IMR-90 (cell line): ENCODE results near the gene PCDHA8. TPM values are rescaled to one million over a fixed set of nuclear protein-coding genes. Genes with fewer than 3 reads are reported as not detected.
"Not testable (repeated sequence)": the region's sequence is repeated elsewhere in the genome, so short reads cannot be mapped to it uniquely, and the experiment has no call there.

ENCODE experiments used
- ATAC-seq: fragments of 200-7000 bp; cut with Tn5 transposase; 2 replicates; pipeline ENCODE4 v1.9.1; 2020; ENCODE audit warnings: low read depth, mild to moderate bottlenecking, moderate library complexity
- BruUV-seq: library from RNA; stranded (reverse); fragments of 400-500 nt; replicated peaks from 2 replicates; lab custom pipeline; 2021; lab: Mats Ljungman, UMichigan
- CTCF ChIA-PET: fragments of 300-600 bp; formaldehyde crosslinking; extraction: SDS; loops from one replicate; lab custom pipeline; 2021; ENCODE audit warnings: antibody characterized with exemption; lab: Yijun Ruan, JAX
- POLR2A ChIA-PET: fragments of 300-600 bp; sonication (Branson Sonifier 250); formaldehyde crosslinking; loops from one replicate; lab custom pipeline; 2022; ENCODE audit warnings: antibody characterized with exemption; ENCODE audit not compliant: unreplicated experiment; lab: Charles Lee
- DNase-seq: peaks from one replicate; pipeline ENCODE4 v3.0.0; 2013
- H2AFZ ChIP-seq: replicated peaks from 2 replicates; pipeline ENCODE3; 2013; ENCODE audit warnings: low read length, mild to moderate bottlenecking; ENCODE audit not compliant: poor library complexity
- H2AK5ac ChIP-seq: 2 replicates; pipeline ENCODE4 v1.6.1; 2013; ENCODE audit warnings: low read depth, low read length, inconsistent platforms
- H2AK9ac ChIP-seq: replicated peaks from 2 replicates; pipeline ENCODE3; 2013; ENCODE audit warnings: mild to moderate bottlenecking, low read depth, low read length, moderate library complexity; ENCODE audit not compliant: poor library complexity
- H2BK120ac ChIP-seq: 2 replicates; pipeline ENCODE4 v1.6.1; 2013; ENCODE audit warnings: low read depth, low read length, inconsistent platforms
- H2BK15ac ChIP-seq: 3 replicates; pipeline ENCODE4 v1.6.1; 2013; ENCODE audit warnings: low read depth, low read length, inconsistent platforms
- H2BK20ac ChIP-seq: 2 replicates; pipeline ENCODE4 v1.6.1; 2013; ENCODE audit warnings: low read depth, mild to moderate bottlenecking, inconsistent platforms, low read length, moderate library complexity
- H2BK5ac ChIP-seq: 2 replicates; pipeline ENCODE4 v1.6.1; 2013; ENCODE audit warnings: mild to moderate bottlenecking, low read depth, low read length, inconsistent platforms; ENCODE audit not compliant: poor library complexity, severe bottlenecking
- H3K14ac ChIP-seq: replicated peaks from 2 replicates; pipeline ENCODE4 v1.6.1; 2013; ENCODE audit warnings: low read depth, low read length, inconsistent platforms
- H3K18ac ChIP-seq: 2 replicates; pipeline ENCODE4 v1.6.1; 2013; ENCODE audit warnings: low read depth, low read length, control low read depth
- H3K23ac ChIP-seq: 2 replicates; pipeline ENCODE4 v1.6.1; 2013; ENCODE audit warnings: low read depth, low read length, inconsistent platforms
- H3K27ac ChIP-seq: 2 replicates; pipeline ENCODE4 v1.5.1; 2013; ENCODE audit warnings: mild to moderate bottlenecking, control low read depth, low read length; ENCODE audit not compliant: insufficient read depth
- H3K27me3 ChIP-seq: 2 replicates; pipeline ENCODE4 v1.6.1; 2013; ENCODE audit warnings: low read length; ENCODE audit not compliant: control insufficient read depth, insufficient read depth
- H3K36me3 ChIP-seq: 2 replicates; pipeline ENCODE4 v1.6.1; 2013; ENCODE audit warnings: low read length, mixed read lengths; ENCODE audit not compliant: control insufficient read depth, insufficient read depth
- H3K4ac ChIP-seq: 2 replicates; pipeline ENCODE4 v1.6.1; 2013; ENCODE audit warnings: low read depth, low read length, inconsistent platforms
- H3K4me1 ChIP-seq: 2 replicates; pipeline ENCODE4 v1.6.1; 2013; ENCODE audit warnings: low read length, mixed read lengths; ENCODE audit not compliant: control insufficient read depth, insufficient read depth
- H3K4me2 ChIP-seq: 2 replicates; pipeline ENCODE4 v1.6.1; 2013; ENCODE audit warnings: low read depth, mild to moderate bottlenecking, control low read depth, low read length, moderate library complexity
- H3K4me3 ChIP-seq: 2 replicates; pipeline ENCODE4 v1.5.1; 2013; ENCODE audit warnings: low read depth, mild to moderate bottlenecking, control low read depth, low read length, moderate library complexity; ENCODE audit not compliant: insufficient read depth
- H3K56ac ChIP-seq: 2 replicates; pipeline ENCODE4 v1.6.1; 2013; ENCODE audit warnings: low read length, inconsistent platforms; ENCODE audit not compliant: insufficient read depth; ENCODE audit errors: extremely low read depth
- H3K79me1 ChIP-seq, 2 experiments: 2 replicates each; pipeline ENCODE4 v1.6.1; 2013; ENCODE audit warnings: low read length in 2 of 2, inconsistent platforms in 1 of 2, low read depth in 1 of 2
- H3K9ac ChIP-seq: 2 replicates; pipeline ENCODE4 v1.6.1; 2013; ENCODE audit warnings: low read depth, low read length, control low read depth
- H3K9me1 ChIP-seq: 2 replicates; pipeline ENCODE4 v1.6.1; 2013; ENCODE audit warnings: low read length, inconsistent platforms; ENCODE audit not compliant: insufficient read depth
- H3K9me3 ChIP-seq: 2 replicates; pipeline ENCODE4 v1.6.1; 2013; ENCODE audit warnings: low read length; ENCODE audit not compliant: control insufficient read depth, insufficient read depth
- H4K20me1 ChIP-seq: 2 replicates; pipeline ENCODE4 v1.6.1; 2013; ENCODE audit warnings: low read length, inconsistent platforms; ENCODE audit not compliant: insufficient read depth
- H4K5ac ChIP-seq: 2 replicates; pipeline ENCODE4 v1.6.1; 2013; ENCODE audit warnings: mild to moderate bottlenecking, low read depth, low read length, control low read depth
- H4K8ac ChIP-seq, 2 experiments: 2 replicates each; pipeline ENCODE4 v1.6.1; 2013; ENCODE audit warnings: low read depth in 2 of 2, low read length in 2 of 2, control low read depth in 1 of 2, inconsistent platforms in 1 of 2
- H4K91ac ChIP-seq: 2 replicates; pipeline ENCODE4 v1.6.1; 2013; ENCODE audit warnings: low read depth, low read length, inconsistent platforms; ENCODE audit not compliant: insufficient read depth
- ELK1 ChIP-seq: fragments of 150-350 bp; IDR thresholded peaks from 2 replicates; pipeline ENCODE4 v1.6.1; 2016; ENCODE audit warnings: low read depth, mild to moderate bottlenecking, low read length, moderate library complexity, borderline replicate concordance
- WGBS, 2 experiments: methylation state at CpG; one replicate each; pipeline versions ENCODE4 v1.1.5 to v1.1.7; 2013; ENCODE audit warnings: missing lambda C conversion rate in 2 of 2; ENCODE audit not compliant: insufficient read length in 1 of 2; ENCODE audit errors: extremely low coverage in 2 of 2; 5-methylcytosine and 5-hydroxymethylcytosine counted together
- dilution Hi-C: fragments of 300-500 bp; cut with HindIII; formaldehyde crosslinking; loops from one replicate; pipeline ENCODE4 v1.14.3; 2018; ENCODE audit warnings: low sequenced_read_pairs; ENCODE audit not compliant: unreplicated experiment
- in situ Hi-C: fragments of 300-500 bp; cut with MboI; formaldehyde crosslinking; loops from 3 replicates; pipeline ENCODE4 v1.14.3; 2019; ENCODE audit warnings: low sequenced_read_pairs, inconsistent platforms, mixed read lengths
- intact Hi-C: fragments of 100-400 bp; cut with micrococcal nuclease; formaldehyde crosslinking; loops from 2 replicates; pipeline ENCODE4 v1.10.0; 2022
- polyA plus RNA-seq, 3 experiments: library from polyadenylated mRNA; depleted of rRNA; stranded (reverse); fragments of >200 nt; gene quantifications; 2 replicates each; pipeline ENCODE4 v1.2.3, GENCODE V29; 2012; ENCODE audit warnings: low replicate concordance in 1 of 3
- total RNA-seq: library from RNA; depleted of rRNA; stranded (reverse); fragments of >200 nt; gene quantifications from 2 replicates; pipeline ENCODE4 v1.2.3, GENCODE V29; 2012

Gene PCDHA8
- total and polyA plus RNA-seq, 2 of the 4 experiments (the other 2 are of a cell fraction): under 0.01 to 0.02 TPM

- DNase-seq (no peak), ATAC-seq (no peak)
- ChIA-PET POLR2A (no interaction called here), CTCF (no interaction called here)
- H4K5ac ChIP-seq: no peak overlapping the region
- no peak overlapping the region for H2AFZ ChIP-seq
- H3K56ac ChIP-seq: no peak overlapping the region
- H3K79me1 ChIP-seq: no peaks in the 10 kb centered on the region
- no TSS peak for BruUV-seq
- peaks cover 9% of the 10 kb centered on the region for H3K9me3 ChIP-seq
- no peak overlapping the region for H3K14ac ChIP-seq
- H2BK20ac ChIP-seq: no peak overlapping the region
- no peak overlapping the region for H2BK120ac ChIP-seq
- 36% methylated on average over 4 of the region's 6 CpGs; no CpG with 5 or more reads in 1 of the 2 experiments for WGBS, 2 experiments
- no peak overlapping the region for H3K27ac ChIP-seq
- H3K9ac ChIP-seq: no peak overlapping the region
- H2BK5ac ChIP-seq: no peak overlapping the region
- H3K4me1 ChIP-seq: no peaks in the 10 kb centered on the region
- H4K20me1 ChIP-seq: no peaks in the 10 kb centered on the region
- no peak overlapping the region for H2BK15ac ChIP-seq
- intact Hi-C loops: no loop called here
- H2AK9ac ChIP-seq: no peak overlapping the region
- H4K8ac ChIP-seq: no peak overlapping the region
- H2AK5ac ChIP-seq: no peak overlapping the region
- H4K91ac ChIP-seq: no peak overlapping the region
- no peak overlapping the region for H3K18ac ChIP-seq
- dilution Hi-C loops: no loop called here
- in situ Hi-C loops: no loop called here
- H3K27me3 ChIP-seq: no peaks in the 10 kb centered on the region
- H3K36me3 ChIP-seq: no peaks in the 10 kb centered on the region
- no peak overlapping the region for H3K23ac ChIP-seq
- no peak for TF ChIP-seq ELK1
- H3K4me3 ChIP-seq: no peak overlapping the region
- no peaks in the 10 kb centered on the region for H3K9me1 ChIP-seq
- H3K4me2 ChIP-seq: no peak overlapping the region
- H3K4ac ChIP-seq: no peak overlapping the region
These were observed 18.7 kb upstream of the PCDHA8 start for GRCh38 chr5:140822281-140822629.

GRCh38 chr5:140822969-140823368 lies 18.0 kb upstream of the PCDHA8 start:
- POLR2A ChIA-PET, H3K4me1 ChIP-seq, H3K14ac ChIP-seq, intact Hi-C loops, H3K4me3 ChIP-seq, H4K8ac ChIP-seq, H2AK9ac ChIP-seq, H3K9me3 ChIP-seq, in situ Hi-C loops, H2BK5ac ChIP-seq, BruUV-seq, H3K9me1 ChIP-seq, CTCF ChIA-PET, ATAC-seq, H3K23ac ChIP-seq, H2BK15ac ChIP-seq, H2AK5ac ChIP-seq, H4K91ac ChIP-seq, H3K27me3 ChIP-seq, dilution Hi-C loops, H2BK20ac ChIP-seq, H3K9ac ChIP-seq, DNase-seq, H3K79me1 ChIP-seq, H3K27ac ChIP-seq, H4K20me1 ChIP-seq, H3K4ac ChIP-seq, H3K36me3 ChIP-seq, H2AFZ ChIP-seq, H3K18ac ChIP-seq, H4K5ac ChIP-seq, H3K4me2 ChIP-seq, H2BK120ac ChIP-seq, H3K56ac ChIP-seq: not testable (repeated sequence)
- 52% methylated on average over 27 of the region's 48 CpGs; no CpG with 5 or more reads in 1 of the 2 experiments for WGBS, 2 experiments
